Trophoblast cell (in vitro differentiated cells and primary cell): ENCODE measurements around the gene SOX11.

Source experiments
- DNase-seq, 2 donors: peaks; one replicate each; pipeline ENCODE4 v3.0.0-alpha.2; 2016
- H2AFZ ChIP-seq: 2 replicates; pipeline ENCODE4 v1.6.1; 2013; ENCODE audit warnings: low read length, moderate library complexity, mild to moderate bottlenecking; ENCODE audit not compliant: insufficient read depth, poor library complexity
- H2AK5ac ChIP-seq: 2 replicates; pipeline ENCODE4 v1.6.1; 2013; ENCODE audit warnings: mild to moderate bottlenecking, low read length
- H2BK120ac ChIP-seq: 2 replicates; pipeline ENCODE4 v1.6.1; 2013; ENCODE audit warnings: low read length, mild to moderate bottlenecking, moderate library complexity; ENCODE audit not compliant: insufficient read depth, poor library complexity
- H2BK12ac ChIP-seq: 2 replicates; pipeline ENCODE4 v1.6.1; 2013; ENCODE audit warnings: mild to moderate bottlenecking, low read length, moderate library complexity
- H2BK5ac ChIP-seq: 2 replicates; pipeline ENCODE4 v1.6.1; 2013; ENCODE audit warnings: low read length, low read depth, moderate library complexity, mild to moderate bottlenecking; ENCODE audit not compliant: poor library complexity
- H3K14ac ChIP-seq: 2 replicates; pipeline ENCODE4 v1.6.1; 2013; ENCODE audit warnings: mild to moderate bottlenecking, low read length
- H3K18ac ChIP-seq: 2 replicates; pipeline ENCODE4 v1.6.1; 2013; ENCODE audit warnings: mild to moderate bottlenecking, low read length
- H3K23ac ChIP-seq: 2 replicates; pipeline ENCODE4 v1.6.1; 2013; ENCODE audit warnings: low read length
- H3K27ac ChIP-seq: 2 replicates; pipeline ENCODE4 v1.5.1; 2013; ENCODE audit warnings: low read depth, mild to moderate bottlenecking, inconsistent platforms, low read length, moderate library complexity
- H3K27me3 ChIP-seq: 2 replicates; pipeline ENCODE4 v1.6.1; 2013; ENCODE audit warnings: inconsistent platforms, mild to moderate bottlenecking, low read length, moderate library complexity; ENCODE audit not compliant: insufficient read depth
- H3K36me3 ChIP-seq, 2 experiments: 1 replicate in 1 of 2; 2 replicates in 1 of 2; pipeline ENCODE4 v1.6.1; 2013; ENCODE audit warnings: low read length in 2 of 2, mild to moderate bottlenecking in 2 of 2, moderate library complexity in 1 of 2; ENCODE audit not compliant: insufficient read depth in 2 of 2, control insufficient read depth in 1 of 2
- H3K4ac ChIP-seq: 2 replicates; pipeline ENCODE4 v1.6.1; 2013; ENCODE audit warnings: low read depth, mild to moderate bottlenecking, low read length, moderate library complexity
- H3K4me1 ChIP-seq, 2 experiments: 1 replicate in 1 of 2; 2 replicates in 1 of 2; pipeline ENCODE4 v1.6.1; 2013; ENCODE audit warnings: low read length in 2 of 2, mild to moderate bottlenecking in 2 of 2, moderate library complexity in 1 of 2; ENCODE audit not compliant: insufficient read depth in 2 of 2, control insufficient read depth in 1 of 2
- H3K4me2 ChIP-seq: 2 replicates; pipeline ENCODE4 v1.6.1; 2013; ENCODE audit warnings: inconsistent platforms, mild to moderate bottlenecking, low read length, moderate library complexity
- H3K4me3 ChIP-seq: 2 replicates; pipeline ENCODE4 v1.5.1; 2013; ENCODE audit warnings: mild to moderate bottlenecking, low read depth, low read length, inconsistent platforms
- H3K79me1 ChIP-seq: one replicate; pipeline ENCODE4 v1.6.1; 2013; ENCODE audit warnings: low read length
- H3K79me2 ChIP-seq: 2 replicates; pipeline ENCODE4 v1.6.1; 2013; ENCODE audit warnings: low read length, mild to moderate bottlenecking; ENCODE audit not compliant: control insufficient read depth, insufficient read depth, poor library complexity
- H3K9ac ChIP-seq: 2 replicates; pipeline ENCODE4 v1.6.1; 2013; ENCODE audit warnings: mild to moderate bottlenecking, low read length
- H3K9me3 ChIP-seq: 2 replicates; pipeline ENCODE4 v1.6.1; 2013; ENCODE audit warnings: low read depth, mild to moderate bottlenecking, control low read depth, inconsistent platforms, low read length; ENCODE audit not compliant: insufficient read depth
- H4K12ac ChIP-seq: 2 replicates; pipeline ENCODE4 v1.6.1; 2013; ENCODE audit warnings: low read depth, mild to moderate bottlenecking, low read length, moderate library complexity
- H4K8ac ChIP-seq: 2 replicates; pipeline ENCODE4 v1.6.1; 2013; ENCODE audit warnings: low read depth, mild to moderate bottlenecking, low read length, moderate library complexity
- H4K91ac ChIP-seq: one replicate; pipeline ENCODE4 v1.6.1; 2013; ENCODE audit warnings: low read depth, mild to moderate bottlenecking, low read length, moderate library complexity
- WGBS: extraction: QIAGEN DNeasy Blood & Tissue Kit; methylation state at CpG from one replicate; pipeline ENCODE4 v1.1.7; 2013; ENCODE audit warnings: missing lambda C conversion rate; ENCODE audit not compliant: insufficient read length, insufficient coverage; ENCODE audit errors: extremely low coverage; 5-methylcytosine and 5-hydroxymethylcytosine counted together

The SOX11 gene

GRCh38 chr2:5696945-5697521, 4.8 kb downstream of the SOX11 start:
- peak overlapping the region; percentile 57 for H3K14ac ChIP-seq
- H2AK5ac ChIP-seq, result no peak overlapping the region
- peaks cover 19% of the 10 kb centered on the region for H3K79me2 ChIP-seq
- no peak overlapping the region for H2BK12ac ChIP-seq
- peak overlapping the region; percentile 84 for H2AFZ ChIP-seq
- H3K4me3 ChIP-seq, result peak overlapping the region; percentile 88
- H3K27ac ChIP-seq, result peak overlapping the region; percentile 56
- peak overlapping the region; percentile 86 for H4K91ac ChIP-seq
- H3K9me3 ChIP-seq, result no peaks in the 10 kb centered on the region
- H3K4me2 ChIP-seq, result peak overlapping the region; percentile 98
- H3K23ac ChIP-seq, result no peak overlapping the region
- no peak overlapping the region for H2BK5ac ChIP-seq
- H4K8ac ChIP-seq, result peak overlapping the region; percentile 76
- H4K12ac ChIP-seq, result peak overlapping the region; percentile 68
- H3K4me1 ChIP-seq, result peaks cover 2 to 4% of the 10 kb centered on the region in 2 experiments
- DNase-seq, result peak in 1 of 2 donors; percentile 25
- peak overlapping the region; percentile 96 for H3K9ac ChIP-seq
- H3K18ac ChIP-seq, result peak overlapping the region; percentile 70
- peaks cover 12% of the 10 kb centered on the region for H3K27me3 ChIP-seq
- H3K36me3 ChIP-seq, result peaks cover 0 to 1% of the 10 kb centered on the region in 2 experiments
- H3K79me1 ChIP-seq, result peaks cover 24% of the 10 kb centered on the region
- no CpG with 5 or more reads among the region's 49 CpGs for WGBS
- H3K4ac ChIP-seq, result peak overlapping the region; percentile 95
- H2BK120ac ChIP-seq, result peak overlapping the region; percentile 21

DNA sequence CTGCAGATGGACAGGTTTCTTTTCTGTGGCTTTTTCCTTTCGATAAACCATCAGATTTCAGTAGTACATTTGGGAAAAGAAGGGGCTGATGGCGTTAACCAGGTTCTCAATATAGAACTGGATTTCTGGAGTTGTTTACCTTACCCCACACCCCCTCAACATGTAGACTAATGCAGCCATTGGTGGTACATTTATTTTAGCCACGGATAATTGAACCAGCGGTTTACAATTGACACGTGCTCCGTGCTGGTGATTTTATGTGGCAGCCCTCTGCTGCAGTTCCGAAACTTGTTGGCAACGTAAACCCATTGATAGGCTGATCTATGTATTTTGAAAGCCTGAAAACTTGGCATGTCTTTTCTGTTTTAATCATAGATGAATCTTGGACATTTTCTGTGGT, 5.4 kb downstream of the SOX11 start:
- Histone ChIP-seq H2AFZ (no peak overlapping the region), H4K91ac (no peak overlapping the region), H3K79me2 (peaks cover 19% of the 10 kb centered on the region), H3K79me1 (peaks cover 23% of the 10 kb centered on the region), H2BK12ac (no peak overlapping the region), H2BK5ac (no peak overlapping the region), H3K4ac (no peak overlapping the region), H4K12ac (no peak overlapping the region), H3K27ac (no peak overlapping the region), H4K8ac (no peak overlapping the region), H3K18ac (no peak overlapping the region), H3K23ac (no peak overlapping the region), H2AK5ac (no peak overlapping the region), H3K36me3 (peaks cover 0 to 1% of the 10 kb centered on the region in 2 experiments), H3K9ac (no peak overlapping the region), H3K4me3 (no peak overlapping the region), H3K14ac (no peak overlapping the region), H3K4me1 (peaks cover 2 to 4% of the 10 kb centered on the region in 2 experiments), H3K9me3 (no peaks in the 10 kb centered on the region), H2BK120ac (no peak overlapping the region), H3K27me3 (peaks cover 11% of the 10 kb centered on the region), H3K4me2 (peak overlapping the region; percentile 98)
- WGBS, result no CpG with 5 or more reads among the region's 8 CpGs
- no peak for DNase-seq

DNA sequence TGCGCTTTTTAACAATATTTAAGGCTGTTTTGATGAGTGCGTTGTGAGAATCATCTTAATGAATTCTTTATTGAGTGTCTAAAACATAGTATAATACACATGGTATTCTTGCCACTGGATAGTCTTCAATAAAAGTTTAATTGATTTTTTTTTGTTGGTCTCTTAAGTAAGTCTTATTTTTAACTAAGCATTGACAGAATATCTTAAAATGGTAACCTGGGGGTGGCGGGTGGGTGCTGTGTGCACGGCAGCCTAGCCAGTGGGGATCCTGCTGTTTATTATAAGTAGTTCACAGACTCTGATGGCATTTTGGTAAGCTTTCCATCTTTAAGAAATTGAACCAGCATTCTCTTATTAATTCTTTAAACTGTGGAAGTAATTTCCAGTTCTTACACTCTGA, 6.0 kb downstream of the SOX11 start:
- Histone ChIP-seq H3K79me2 (peaks cover 14% of the 10 kb centered on the region), H4K91ac (no peak overlapping the region), H2BK5ac (no peak overlapping the region), H2BK12ac (no peak overlapping the region), H3K18ac (no peak overlapping the region), H3K27ac (no peak overlapping the region), H4K8ac (no peak overlapping the region), H3K9me3 (no peaks in the 10 kb centered on the region), H2AK5ac (no peak overlapping the region), H3K9ac (no peak overlapping the region), H3K4ac (no peak overlapping the region), H3K4me2 (no peak overlapping the region), H3K27me3 (peaks cover 5% of the 10 kb centered on the region), H3K4me1 (peaks cover 2% of the 10 kb centered on the region in 2 experiments), H2BK120ac (no peak overlapping the region), H3K79me1 (peaks cover 18% of the 10 kb centered on the region), H3K14ac (no peak overlapping the region), H3K23ac (no peak overlapping the region), H3K36me3 (peaks cover 0 to 1% of the 10 kb centered on the region in 2 experiments), H2AFZ (no peak overlapping the region), H4K12ac (no peak overlapping the region), H3K4me3 (no peak overlapping the region)
- no peak for DNase-seq
- no CpG with 5 or more reads among the region's 4 CpGs for WGBS

DNA sequence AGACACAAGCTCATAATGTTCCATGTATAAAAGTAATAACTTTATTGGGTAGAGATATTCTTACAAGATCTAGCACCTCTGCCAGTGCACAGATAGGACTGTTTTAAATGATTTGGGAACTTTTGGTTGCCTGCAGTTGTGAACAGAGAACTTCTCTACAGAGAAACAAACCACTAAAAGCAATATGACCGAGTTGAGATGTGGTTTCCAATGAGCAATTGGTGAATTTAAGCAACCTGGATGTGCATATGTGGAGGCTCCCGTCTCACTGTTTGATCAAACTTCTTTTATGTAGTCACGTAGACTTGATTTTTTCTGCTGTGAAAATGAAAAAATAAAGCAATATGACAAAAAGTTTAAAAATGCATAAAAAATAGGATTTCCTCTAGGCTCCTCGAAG, 7.8 kb downstream of the SOX11 start:
- Histone ChIP-seq H3K23ac (no peak overlapping the region), H3K9ac (no peak overlapping the region), H3K4ac (no peak overlapping the region), H2AFZ (no peak overlapping the region), H3K4me2 (no peak overlapping the region), H3K27me3 (no peaks in the 10 kb centered on the region), H4K12ac (no peak overlapping the region), H3K79me1 (peaks cover 11% of the 10 kb centered on the region), H3K4me3 (no peak overlapping the region), H4K8ac (no peak overlapping the region), H3K27ac (no peak overlapping the region), H3K36me3 (peaks cover 0 to 1% of the 10 kb centered on the region in 2 experiments), H2BK5ac (no peak overlapping the region), H3K79me2 (peaks cover 7% of the 10 kb centered on the region), H3K18ac (no peak overlapping the region), H2BK12ac (no peak overlapping the region), H3K14ac (no peak overlapping the region), H2AK5ac (no peak overlapping the region), H3K9me3 (no peaks in the 10 kb centered on the region), H2BK120ac (no peak overlapping the region), H3K4me1 (no peaks in the 10 kb centered on the region), H4K91ac (no peak overlapping the region)
- DNase-seq, result no peak
- WGBS, result no CpG with 5 or more reads among the region's 4 CpGs
